ENCODE data around the gene HMGB3.
"Not testable (repeated sequence)": the region's sequence is repeated elsewhere in the genome, so short reads cannot be mapped to it uniquely, and the experiment has no call there.

HMGB3 gene

GRCh38 chrX:150975655-150976390, 7.3 kb upstream of the HMGB3 start:
- no peak overlapping the region for H3K4me3 ChIP-seq (ENCODE audit: low read depth, low read length)
- no peak for DNase-seq (ENCODE audit: low read depth)

- H3K4me3 ChIP-seq (ENCODE audit: low read depth, low read length): no peak overlapping the region
- DNase-seq (ENCODE audit: low read depth): no peak
Measured at GRCh38 chrX:150977411-150978162, 5.5 kb upstream of the HMGB3 start.

- no peak for DNase-seq (ENCODE audit: low read depth)
- no peak overlapping the region for H3K4me3 ChIP-seq (ENCODE audit: low read depth, low read length)
Measured at GRCh38 chrX:150980186-150980585, 2.9 kb upstream of the HMGB3 start.

GRCh38 chrX:150980711-150981110, 2.4 kb upstream of the HMGB3 start:
- no peak overlapping the region for H3K4me3 ChIP-seq (ENCODE audit: low read depth, low read length)
- no peak for DNase-seq (ENCODE audit: low read depth)

GRCh38 chrX:150982235-150982787, 824 bp upstream of the HMGB3 start:
- no peak for DNase-seq (ENCODE audit: low read depth)
- H3K4me3 ChIP-seq (ENCODE audit: low read depth, low read length): peak overlapping the region; percentile 61

- DNase-seq (ENCODE audit: low read depth): no peak
- peak overlapping the region; percentile 57 for H3K4me3 ChIP-seq (ENCODE audit: low read depth, low read length)
Measured at GRCh38 chrX:150983521-150984168, 510 bp downstream of the HMGB3 start.

DNA sequence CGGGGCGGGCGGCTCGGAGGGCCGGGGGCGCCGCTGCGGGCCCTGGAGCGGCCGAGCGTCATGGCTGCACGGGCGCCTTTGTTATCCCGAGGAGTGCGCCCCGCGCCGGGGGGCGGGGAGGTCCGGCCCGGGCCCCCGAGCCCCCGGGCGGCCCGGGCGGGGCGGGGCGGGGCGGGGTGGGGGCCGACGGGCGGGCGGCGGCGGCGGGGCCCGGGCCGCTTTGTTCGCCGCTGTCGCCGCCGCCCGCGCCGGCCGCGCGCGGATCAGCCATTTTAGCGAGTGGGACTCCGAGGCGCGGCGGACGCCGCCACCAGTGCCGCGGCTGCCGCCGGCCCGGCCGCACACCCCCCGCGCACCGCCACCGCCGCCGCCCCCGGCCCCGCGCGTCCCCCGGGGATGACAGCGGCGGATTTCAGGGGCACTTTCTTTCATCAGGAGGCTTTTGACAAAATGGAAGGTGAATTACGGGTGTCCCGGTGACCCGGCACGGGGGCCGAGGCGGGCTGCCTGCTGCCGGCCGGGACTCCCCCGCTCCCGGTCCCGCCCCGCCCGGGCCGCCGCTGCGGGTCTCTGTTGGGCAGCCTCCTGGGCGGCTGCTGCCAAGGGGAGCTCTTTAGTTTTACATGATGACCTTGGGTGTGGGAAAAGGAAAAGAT, 1.2 kb downstream of the HMGB3 start:
- DNase-seq (ENCODE audit: low read depth): no peak
- H3K4me3 ChIP-seq (ENCODE audit: low read depth, low read length): peak overlapping the region; percentile 57

DNA sequence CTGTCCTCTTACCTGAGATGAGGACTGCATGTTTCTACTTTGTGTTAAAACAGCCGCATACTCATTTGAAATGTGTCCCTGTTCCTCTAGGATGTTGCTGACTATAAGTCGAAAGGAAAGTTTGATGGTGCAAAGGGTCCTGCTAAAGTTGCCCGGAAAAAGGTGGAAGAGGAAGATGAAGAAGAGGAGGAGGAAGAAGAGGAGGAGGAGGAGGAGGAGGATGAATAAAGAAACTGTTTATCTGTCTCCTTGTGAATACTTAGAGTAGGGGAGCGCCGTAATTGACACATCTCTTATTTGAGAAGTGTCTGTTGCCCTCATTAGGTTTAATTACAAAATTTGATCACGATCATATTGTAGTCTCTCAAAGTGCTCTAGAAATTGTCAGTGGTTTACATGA, 4.6 kb downstream of the HMGB3 start:
- DNase-seq (ENCODE audit: low read depth): not testable (repeated sequence)

DNA sequence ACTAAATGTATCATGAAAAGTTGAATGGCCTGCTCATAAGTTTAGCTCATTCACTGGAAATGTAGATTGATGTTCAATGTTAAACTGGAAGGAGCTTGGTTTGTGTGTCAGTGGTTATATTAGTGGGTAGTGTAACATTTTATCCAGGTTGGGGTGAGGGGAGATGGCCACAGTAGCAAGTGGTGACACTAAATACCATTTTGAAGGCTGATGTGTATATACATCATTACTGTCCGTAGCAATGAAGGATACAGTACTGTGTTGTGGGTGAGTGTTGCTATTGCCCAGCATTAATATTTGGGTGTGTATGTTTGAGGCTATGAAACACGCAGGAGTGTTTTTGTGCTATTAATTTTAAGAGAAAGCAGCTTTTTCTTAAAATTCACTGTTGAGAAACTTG, 6.3 kb downstream of the HMGB3 start:
- no peak for DNase-seq (ENCODE audit: low read depth)
- no peak overlapping the region for H3K4me3 ChIP-seq (ENCODE audit: low read depth, low read length)

More for the DNA sequence above, 4.6 kb downstream of the HMGB3 start:
- not testable (repeated sequence) for H3K4me3 ChIP-seq (ENCODE audit: low read depth, low read length)

GRCh38 chrX:150990910-150991309, 7.8 kb downstream of the HMGB3 start:
- no peak overlapping the region for H3K4me3 ChIP-seq (ENCODE audit: low read depth, low read length)
- no peak for DNase-seq (ENCODE audit: low read depth)

GRCh38 chrX:151000861-151001331, 17.8 kb downstream of the HMGB3 start:
- DNase-seq (ENCODE audit: low read depth): peak; percentile 22
- H3K4me3 ChIP-seq (ENCODE audit: low read depth, low read length): no peak overlapping the region

DNA sequence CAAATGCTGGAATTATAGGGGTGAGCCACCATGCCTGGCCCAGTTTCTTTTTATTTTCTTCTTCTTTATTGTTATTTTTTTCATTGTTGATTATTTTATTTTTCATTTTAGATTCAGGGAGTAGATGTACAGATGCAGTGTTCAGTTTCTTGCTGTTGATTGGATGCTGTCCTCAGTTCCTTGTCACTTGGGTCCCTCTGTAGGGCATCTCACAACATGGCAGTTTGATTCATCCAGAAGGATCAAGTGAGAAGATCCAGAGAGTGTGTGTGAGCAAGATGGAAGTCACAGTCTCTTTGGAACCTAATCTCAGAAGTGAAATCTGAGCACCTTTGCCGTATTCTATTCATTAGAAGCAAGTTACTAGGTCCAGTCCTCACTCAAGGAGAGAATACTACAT, 20.9 kb downstream of the HMGB3 start:
- DNase-seq (ENCODE audit: low read depth): no peak

GRCh38 chrX:151006410-151007109, 23.4 kb downstream of the HMGB3 start:
- no peak for DNase-seq (ENCODE audit: low read depth)

More for the DNA sequence above, 20.9 kb downstream of the HMGB3 start:
- H3K4me3 ChIP-seq (ENCODE audit: low read depth, low read length): no peak overlapping the region

DNA sequence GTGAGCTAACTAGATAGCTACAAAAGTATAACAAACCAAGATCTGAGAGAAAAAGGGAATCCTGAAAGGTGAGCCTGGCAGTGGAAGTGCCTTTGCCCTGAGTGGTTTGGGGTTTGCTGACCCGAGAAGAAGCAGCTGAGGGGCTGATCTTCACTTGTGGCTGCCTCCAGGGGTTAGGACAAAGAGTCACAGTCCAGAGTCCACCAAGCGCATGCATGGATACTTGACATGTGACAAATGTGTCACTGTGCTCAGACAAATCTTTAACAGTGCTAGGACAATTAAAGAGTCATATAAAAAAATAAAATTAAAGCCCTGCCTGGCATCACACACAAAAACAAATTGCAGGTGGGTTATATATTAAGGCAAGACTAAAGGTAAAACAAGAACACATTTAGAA, 26.4 kb downstream of the HMGB3 start:
- no peak for DNase-seq (ENCODE audit: low read depth)
- no peak overlapping the region for H3K4me3 ChIP-seq (ENCODE audit: low read depth, low read length)

More at GRCh38 chrX:151006410-151007109, 23.4 kb downstream of the HMGB3 start:
- H3K4me3 ChIP-seq (ENCODE audit: low read depth, low read length): no peak overlapping the region

DNA sequence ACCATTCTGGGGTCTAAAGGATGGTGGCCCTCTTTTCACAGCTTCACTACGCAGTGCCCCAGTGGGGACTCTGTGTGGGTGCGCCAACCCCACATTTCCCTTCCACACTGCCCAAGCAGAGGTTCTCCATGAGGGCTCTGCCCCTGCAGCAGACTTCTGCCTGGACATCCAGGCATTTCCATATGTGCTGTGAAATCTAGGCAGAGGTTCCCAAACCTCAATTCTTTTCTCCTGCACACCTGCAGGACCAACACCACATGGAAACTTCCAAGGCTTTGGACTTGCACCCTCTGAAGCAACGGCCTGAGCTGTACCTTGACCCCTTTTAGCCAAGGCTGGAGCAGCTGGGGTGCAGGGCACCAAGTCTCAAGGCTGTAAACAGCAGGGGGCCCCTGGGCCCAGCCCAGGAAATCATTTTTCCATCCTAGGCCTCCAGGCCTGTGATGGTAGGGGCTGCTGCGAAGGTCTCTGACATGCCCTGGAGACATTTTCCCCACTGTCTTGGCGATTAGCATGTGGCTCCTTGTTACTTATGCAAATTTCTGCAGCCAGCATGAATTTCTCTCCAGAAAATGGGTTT, 30.1 kb downstream of the HMGB3 start:
- DNase-seq (ENCODE audit: low read depth): no peak
- no peak overlapping the region for H3K4me3 ChIP-seq (ENCODE audit: low read depth, low read length)

DNA sequence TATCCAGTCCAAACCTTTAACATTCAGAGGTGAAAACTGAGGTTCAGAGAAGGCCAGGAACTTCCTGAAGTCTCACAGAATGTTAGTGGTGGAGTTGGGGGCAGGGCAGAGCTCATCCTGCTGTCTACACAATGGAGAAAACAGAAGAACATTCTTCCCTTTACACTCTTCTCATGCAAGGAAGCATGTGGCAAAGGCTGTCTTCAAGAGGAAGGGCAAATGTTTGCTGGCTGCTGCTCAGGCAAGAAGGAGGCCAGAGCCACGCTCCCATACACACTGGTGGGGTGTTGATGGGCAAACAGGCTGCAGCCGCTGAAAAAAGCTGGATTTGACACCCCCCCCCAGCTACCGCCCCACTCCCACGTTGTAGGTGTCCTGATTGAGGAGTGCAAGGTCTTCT, 32.5 kb downstream of the HMGB3 start:
- no peak overlapping the region for H3K4me3 ChIP-seq (ENCODE audit: low read depth, low read length)
- DNase-seq (ENCODE audit: low read depth): no peak

- no peak overlapping the region for H3K4me3 ChIP-seq (ENCODE audit: low read depth, low read length)
- peak; percentile 14 for DNase-seq (ENCODE audit: low read depth)
Measured at GRCh38 chrX:151019856-151020255, 36.7 kb downstream of the HMGB3 start.

- H3K4me3 ChIP-seq (ENCODE audit: low read depth, low read length): no peak overlapping the region
- DNase-seq (ENCODE audit: low read depth): no peak
Measured at GRCh38 chrX:151030845-151031244, 47.7 kb downstream of the HMGB3 start.

Data from skeletal muscle cell (primary cell).